ENCODE measurements around the gene NEDD4.
A peak's percentile ranks its signal among the peaks of the same experiment; 100 is the strongest.

NEDD4 gene

GRCh38 chr15:55824857-55825613, 168.4 kb downstream of the NEDD4 start (continued):
- TF ChIP-seq ZBTB7A (tag by site-specific recombination; IDR thresholded peaks at IDR 0.05; ENCODE audit: low read depth) = no peak
- TF ChIP-seq ZNF530 (tag by site-specific recombination; IDR thresholded peaks at IDR 0.05; ENCODE audit: low read depth) = no peak
- TF ChIP-seq ZSCAN30 (tag by site-specific recombination; IDR thresholded peaks at IDR 0.05) = peak; percentile 95
- TF ChIP-seq ZNF473 (tag by site-specific recombination; IDR thresholded peaks at IDR 0.05) = no peak
- TF ChIP-seq KLF7 (tag by site-specific recombination; IDR thresholded peaks at IDR 0.05; ENCODE audit: borderline replicate concordance) = 0 out of 2 replicates have a peak, but pooled peaks have one; percentile 37
- peak; percentile 77 for TF ChIP-seq ZNF561 (tag by site-specific recombination; IDR thresholded peaks at IDR 0.05; ENCODE audit: borderline replicate concordance)
- TF ChIP-seq ZNF202 (tag by site-specific recombination; IDR thresholded peaks at IDR 0.05; ENCODE audit: borderline replicate concordance) = no peak
- TF ChIP-seq PRDM1 (tag by site-specific recombination; IDR thresholded peaks at IDR 0.05) = no peak
- no peak for TF ChIP-seq ZNF776 (tag by site-specific recombination; IDR thresholded peaks at IDR 0.05; ENCODE audit: borderline replicate concordance)
- no peak for TF ChIP-seq REST (tag by site-specific recombination; IDR thresholded peaks at IDR 0.05)
- no peak for TF ChIP-seq ZFHX2 (tag by site-specific recombination; conservative IDR thresholded peaks at IDR 0.05)
- TF ChIP-seq ZNF133 (tag by site-specific recombination; IDR thresholded peaks at IDR 0.05) = no peak
- TF ChIP-seq ZNF146 (tag by site-specific recombination; IDR thresholded peaks at IDR 0.05) = peak; percentile 32; the same call in 1 of the 2 replicates
- TF ChIP-seq ZNF488 (tag by site-specific recombination; IDR thresholded peaks at IDR 0.05) = peak; percentile 68; the same call in 1 of the 2 replicates
- peak; percentile 52 for TF ChIP-seq GLIS1 (tag by site-specific recombination; IDR thresholded peaks at IDR 0.05)
- TF ChIP-seq ZNF114 (tag by site-specific recombination; IDR thresholded peaks at IDR 0.05) = no peak
- TF ChIP-seq ZNF112 (tag by site-specific recombination; IDR thresholded peaks at IDR 0.05) = no peak
- TF ChIP-seq ZSCAN16 (tag by site-specific recombination; IDR thresholded peaks at IDR 0.05) = no peak
- 0 out of 2 replicates have a peak, but pooled peaks have one; percentile 28 for TF ChIP-seq ZNF501 (tag by site-specific recombination; IDR thresholded peaks at IDR 0.05)
- no peak for TF ChIP-seq ZBTB48 (tag by site-specific recombination; IDR thresholded peaks at IDR 0.05)
- peak; percentile 36 for TF ChIP-seq ZNF596 (tag by site-specific recombination; IDR thresholded peaks at IDR 0.05)
- TF ChIP-seq ZNF626 (tag by site-specific recombination; IDR thresholded peaks at IDR 0.05) = no peak
- no peak for TF ChIP-seq ZNF433 (tag by site-specific recombination; IDR thresholded peaks at IDR 0.05; ENCODE audit: low read depth)
- peak; percentile 71 for TF ChIP-seq ZNF366 (tag by site-specific recombination; conservative IDR thresholded peaks at IDR 0.05)
- TF ChIP-seq KLF17 (tag by site-specific recombination; IDR thresholded peaks at IDR 0.05) = no peak
- 0 out of 2 replicates have a peak, but pooled peaks have one; percentile 24 for TF ChIP-seq ZNF513 (tag by site-specific recombination; IDR thresholded peaks at IDR 0.05)
- peak; percentile 79; the same call in 1 of the 2 replicates for TF ChIP-seq WT1 (tag by site-specific recombination; IDR thresholded peaks at IDR 0.05)
- peak; percentile 35; the same call in 1 of the 2 replicates for TF ChIP-seq KLF8 (tag by site-specific recombination; IDR thresholded peaks at IDR 0.05)
- peak; percentile 95; the same call in 1 of the 2 replicates for TF ChIP-seq MZF1 (tag by site-specific recombination; IDR thresholded peaks at IDR 0.05; ENCODE audit: borderline replicate concordance)
- peak; percentile 25; the same call in 1 of the 2 replicates for TF ChIP-seq ZNF24 (tag by site-specific recombination; IDR thresholded peaks at IDR 0.05)
- no peak for TF ChIP-seq KLF1 (tag by site-specific recombination; IDR thresholded peaks at IDR 0.05)
- TF ChIP-seq ZNF747 (tag by site-specific recombination; IDR thresholded peaks at IDR 0.05) = no peak
- no peak for TF ChIP-seq SP2 (tag by site-specific recombination; IDR thresholded peaks at IDR 0.05)
- peak; percentile 38; the same call in 1 of the 2 replicates for TF ChIP-seq TRIM28 (IDR thresholded peaks at IDR 0.05; ENCODE audit: borderline replicate concordance, low read length)
- TF ChIP-seq ZNF600 (tag by site-specific recombination; IDR thresholded peaks at IDR 0.05) = no peak
- TF ChIP-seq OVOL3 (tag by site-specific recombination; IDR thresholded peaks at IDR 0.05) = peak; percentile 85
